K562 (cell line): ENCODE results near the gene KISS1. TPM values are rescaled to one million over a fixed set of nuclear protein-coding genes. Genes with fewer than 3 reads are reported as not detected.

Source experiments
- ATAC-seq: fragments of 200-7000 bp; cut with Tn5 transposase; 3 replicates; pipeline ENCODE4 v1.9.1; 2020; ENCODE audit warnings: moderate library complexity
- BruUV-seq: library from RNA; stranded (reverse); fragments of 400-500 nt; replicated peaks from 2 replicates; lab custom pipeline; 2021; lab: Mats Ljungman, UMichigan
- CTCF ChIA-PET: fragments of 300-600 bp; formaldehyde crosslinking; extraction: SDS; loops from one replicate; lab custom pipeline; 2021; ENCODE audit warnings: low intra/inter-chr PET ratio; lab: Yijun Ruan, JAX
- POLR2A ChIA-PET: fragments of 300-600, 350-650 bp; sonication (Branson Sonifier 250); formaldehyde crosslinking; extraction: SDS; loops from one replicate; lab custom pipeline; 2021; ENCODE audit warnings: antibody characterized with exemption, inconsistent platforms; lab: Yijun Ruan, JAX
- DNase-seq, 4 experiments: peaks; one replicate each; pipeline versions ENCODE4 v3.0.0 to v3.0.0-alpha.2; 2011 to 2018; ENCODE audit warnings: low spot score in 3 of 4, mixed read lengths in 3 of 4; ENCODE audit errors: extremely low read depth in 1 of 4
- FAIRE-seq: peaks from 2 replicates; lab custom pipeline; 2011; peaks lifted over from hg19 to GRCh38; lab: Jason Lieb, UNC
- H2AFZ ChIP-seq: 2 replicates; pipeline ENCODE4 v1.6.0; 2011; ENCODE audit warnings: low read depth, low read length, control low read depth, inconsistent platforms
- H3K27ac ChIP-seq: fragments of 200-600 bp; 3 replicates; pipeline ENCODE4 v1.8.0; 2011; ENCODE audit warnings: low read depth, mild to moderate bottlenecking, control low read depth, inconsistent platforms, low read length, moderate library complexity, mixed read lengths; ENCODE audit errors: extremely low read depth
- H3K27me3 ChIP-seq, 2 experiments: fragments of 300-600 bp in 1 of 2; 2 replicates in 1 of 2; 3 replicates in 1 of 2; pipeline versions ENCODE4 v1.6.0 to v1.8.0; 2011; ENCODE audit warnings: inconsistent platforms in 2 of 2, low read length in 2 of 2, mild to moderate bottlenecking in 1 of 2, mixed read lengths in 1 of 2, moderate library complexity in 1 of 2; ENCODE audit not compliant: control insufficient read depth in 2 of 2, insufficient read depth in 2 of 2
- H3K36me3 ChIP-seq: fragments of 300-600 bp; 3 replicates; pipeline ENCODE4 v1.8.0; 2011; ENCODE audit warnings: mild to moderate bottlenecking, low read length, inconsistent platforms; ENCODE audit not compliant: control insufficient read depth, insufficient read depth
- H3K4me1 ChIP-seq, 2 experiments: fragments of 200-600 bp in 1 of 2; replicated peaks in 1 of 2; 2 replicates in 1 of 2; 3 replicates in 1 of 2; pipeline versions ENCODE4 v1.5.1 to v1.8.0; 2011; ENCODE audit warnings: inconsistent platforms in 2 of 2, low read length in 2 of 2, mild to moderate bottlenecking in 1 of 2, mixed read lengths in 1 of 2, moderate library complexity in 1 of 2; ENCODE audit not compliant: control insufficient read depth in 2 of 2, insufficient read depth in 2 of 2
- H3K4me2 ChIP-seq: 2 replicates; pipeline ENCODE4 v1.6.1; 2011; ENCODE audit warnings: low read length, control low read depth, inconsistent platforms, mixed read lengths; ENCODE audit not compliant: insufficient read depth
- H3K4me3 ChIP-seq: fragments of 200-600 bp; sonication (generic), shearing (Covaris generic); 2 replicates; pipeline ENCODE4 v1.5.1; 2016; ENCODE audit warnings: control low read depth, inconsistent platforms
- H3K79me2 ChIP-seq: fragments of 200-600 bp; 3 replicates; pipeline ENCODE4 v1.8.0; 2011; ENCODE audit warnings: low read length, inconsistent platforms; ENCODE audit not compliant: control insufficient read depth, insufficient read depth
- H3K9ac ChIP-seq, 2 experiments: 2 replicates each; pipeline versions ENCODE4 v1.6.0 to v1.6.1; 2011; ENCODE audit warnings: low read depth in 2 of 2, low read length in 2 of 2, control low read depth in 1 of 2, inconsistent platforms in 1 of 2, mild to moderate bottlenecking in 1 of 2, mixed read lengths in 1 of 2; ENCODE audit not compliant: insufficient read depth in 1 of 2
- H3K9me1 ChIP-seq: one replicate; pipeline ENCODE4 v1.6.0; 2011; ENCODE audit warnings: inconsistent platforms, mild to moderate bottlenecking, low read length, moderate library complexity; ENCODE audit not compliant: control insufficient read depth, insufficient read depth
- H3K9me3 ChIP-seq: replicated peaks from 2 replicates; pipeline ENCODE4 v1.5.1; 2011; ENCODE audit warnings: low read depth, low read length, inconsistent platforms; ENCODE audit not compliant: control insufficient read depth, insufficient read depth
- H4K20me1 ChIP-seq: replicated peaks from 2 replicates; pipeline ENCODE4 v1.6.1; 2011; ENCODE audit warnings: low read length, inconsistent platforms, mixed read lengths; ENCODE audit not compliant: control insufficient read depth, insufficient read depth
- BHLHE40 ChIP-seq: IDR thresholded peaks from 2 replicates; pipeline ENCODE4 v1.6.1; 2011; ENCODE audit warnings: low read length, improper control_type of control experiment
- E2F8 ChIP-seq: fragments of 450-650 bp; IDR thresholded peaks from 2 replicates; pipeline ENCODE4 v1.7.1; 2018; ENCODE audit warnings: mild to moderate bottlenecking, low read depth; ENCODE audit not compliant: partially characterized antibody
- FOXA1 ChIP-seq: fragments of 450-650 bp; IDR thresholded peaks from 2 replicates; pipeline ENCODE4 v1.6.1; 2016; ENCODE audit warnings: mild to moderate bottlenecking, borderline replicate concordance
- GABPB1 ChIP-seq: sonication (generic); formaldehyde crosslinking; IDR thresholded peaks from 2 replicates; pipeline ENCODE4 v1.8.0; 2022; ENCODE audit warnings: mild to moderate bottlenecking, missing genetic modification reagents
- LCOR ChIP-seq: sonication (generic); formaldehyde crosslinking; IDR thresholded peaks from 2 replicates; pipeline ENCODE4 v1.8.0; 2022; ENCODE audit warnings: mild to moderate bottlenecking, missing genetic modification reagents
- NBN ChIP-seq: fragments of 450-650 bp; IDR thresholded peaks from 2 replicates; pipeline ENCODE4 v1.6.1; 2016; ENCODE audit warnings: low read depth, mild to moderate bottlenecking
- SMARCA5 ChIP-seq: fragments of 450-650 bp; IDR thresholded peaks from 2 replicates; pipeline ENCODE4 v1.6.1; 2016
- WGBS: fragments of 100-300 bp; shearing (Covaris generic); methylation state at CpG from one replicate; pipeline ENCODE4 v1.1.6; 2016; ENCODE audit warnings: low coverage, mixed read lengths; ENCODE audit not compliant: insufficient coverage; ENCODE audit errors: missing lambda C conversion rate; 5-methylcytosine and 5-hydroxymethylcytosine counted together
- in situ Hi-C: fragments of 300-500 bp; cut with MboI; formaldehyde crosslinking; loops from 4 replicates; pipeline ENCODE4 v1.15.0; 2018; ENCODE audit warnings: inconsistent platforms, mixed read lengths
- intact Hi-C: fragments of 100-400 bp; cut with micrococcal nuclease; formaldehyde crosslinking; loops from 2 replicates; pipeline ENCODE4 v1.14.2; 2022
- polyA plus RNA-seq, 8 experiments: library from polyadenylated mRNA; depleted of rRNA in 4 of 8; stranded (reverse) in 5 of 8; unstranded in 3 of 8; fragments of >200 nt; fragmentation: Nextera tagmentation in 2 of 8; fragmentation: Illumina TruSeq in 1 of 8; extraction: Ambion mirVana in 2 of 8; extraction: Trizol in 1 of 8; gene quantifications; 2 replicates each; pipeline versions ENCODE4 v1.2.1 to v1.2.3, GENCODE V29; 2011 to 2014; ENCODE audit warnings: inconsistent platforms in 1 of 8, missing spikeins in 1 of 8
- total RNA-seq, 7 experiments: library from RNA; depleted of rRNA in 6 of 7; stranded (reverse); fragments of >200 nt in 6 of 7; fragmentation: Illumina TruSeq in 2 of 7; extraction: Trizol in 2 of 7; gene quantifications; 2 replicates each; pipeline versions ENCODE4 v1.2.1 to v1.2.3, GENCODE V29; 2011 to 2021; ENCODE audit warnings: low replicate concordance in 1 of 7
- TF ChIP-seq, protein P1 (sequence below): fragments of 450-650 bp; IDR thresholded peaks from 2 replicates; pipeline ENCODE4 v1.6.1; 2016
- TF ChIP-seq, protein P2 (sequence below): fragments of 250-450 bp; sonication (Bioruptor Pico); IDR thresholded peaks from 2 replicates; pipeline ENCODE4 v1.4.0; 2020

The KISS1 gene
- total and polyA plus RNA-seq, 9 of the 15 experiments (the other 6 are each of a cell fraction or from before 2014, with no cell fraction given), result 0.31 TPM; not detected in 8

DNA sequence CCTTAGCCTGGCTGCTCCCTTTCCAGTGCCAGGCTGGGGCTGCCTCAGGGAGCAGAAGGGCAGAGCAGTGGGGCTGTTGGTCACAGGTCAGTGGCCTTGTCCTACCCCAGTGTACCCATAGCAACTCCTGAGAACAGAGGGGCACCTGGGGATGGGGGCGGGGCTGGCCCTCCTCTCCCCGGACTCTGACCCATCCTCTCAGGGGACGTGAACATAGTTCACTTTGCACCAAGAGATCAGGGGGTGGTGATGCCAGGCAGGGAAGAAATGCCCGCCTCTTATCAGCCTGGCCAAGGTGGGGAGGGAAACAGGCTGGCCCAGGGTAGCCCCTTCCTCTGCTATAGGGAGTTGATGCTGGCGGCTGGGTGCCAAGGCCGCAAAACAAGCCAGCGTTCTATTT lies 49.3 kb downstream of the KISS1 start (continued):
- no peak for TF ChIP-seq E2F8
- no peak for TF ChIP-seq LCOR (CRISPR knock-in tag)
- TF ChIP-seq SMARCA5, result no peak
- no peak for TF ChIP-seq NBN
- TF ChIP-seq, protein P1, sequence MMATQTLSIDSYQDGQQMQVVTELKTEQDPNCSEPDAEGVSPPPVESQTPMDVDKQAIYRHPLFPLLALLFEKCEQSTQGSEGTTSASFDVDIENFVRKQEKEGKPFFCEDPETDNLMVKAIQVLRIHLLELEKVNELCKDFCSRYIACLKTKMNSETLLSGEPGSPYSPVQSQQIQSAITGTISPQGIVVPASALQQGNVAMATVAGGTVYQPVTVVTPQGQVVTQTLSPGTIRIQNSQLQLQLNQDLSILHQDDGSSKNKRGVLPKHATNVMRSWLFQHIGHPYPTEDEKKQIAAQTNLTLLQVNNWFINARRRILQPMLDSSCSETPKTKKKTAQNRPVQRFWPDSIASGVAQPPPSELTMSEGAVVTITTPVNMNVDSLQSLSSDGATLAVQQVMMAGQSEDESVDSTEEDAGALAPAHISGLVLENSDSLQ, result no peak
- TF ChIP-seq FOXA1, result no peak
- TF ChIP-seq, all 486 proteins: peak for 0

- Histone ChIP-seq H3K9me1 (no peaks in the 10 kb centered on the region), H2AFZ (no peak overlapping the region), H3K27me3 (peaks cover 23 to 51% of the 10 kb centered on the region in 2 experiments), H3K9me3 (no peaks in the 10 kb centered on the region), H3K9ac (no peak overlapping the region), H3K4me1 (peaks cover 0 to 7% of the 10 kb centered on the region in 2 experiments; a peak in 2 of 5 replicates), H3K79me2 (no peaks in the 10 kb centered on the region), H3K4me3 (no peak overlapping the region), H3K4me2 (no peak overlapping the region), H3K27ac (no peak overlapping the region), H4K20me1 (peaks cover 15% of the 10 kb centered on the region), H3K36me3 (no peaks in the 10 kb centered on the region)
- ATAC-seq (no peak), FAIRE-seq (no peak), DNase-seq (no peak)
- POLR2A ChIA-PET, result interaction anchor here (0.6 kb wide), 1 partner anchor 149 kb away, joined by 3 read pairs; no protein-coding TSS in a partner anchor
- under 1% methylated on average over 6 of the region's 6 CpGs for WGBS
- TF ChIP-seq, protein P2, sequence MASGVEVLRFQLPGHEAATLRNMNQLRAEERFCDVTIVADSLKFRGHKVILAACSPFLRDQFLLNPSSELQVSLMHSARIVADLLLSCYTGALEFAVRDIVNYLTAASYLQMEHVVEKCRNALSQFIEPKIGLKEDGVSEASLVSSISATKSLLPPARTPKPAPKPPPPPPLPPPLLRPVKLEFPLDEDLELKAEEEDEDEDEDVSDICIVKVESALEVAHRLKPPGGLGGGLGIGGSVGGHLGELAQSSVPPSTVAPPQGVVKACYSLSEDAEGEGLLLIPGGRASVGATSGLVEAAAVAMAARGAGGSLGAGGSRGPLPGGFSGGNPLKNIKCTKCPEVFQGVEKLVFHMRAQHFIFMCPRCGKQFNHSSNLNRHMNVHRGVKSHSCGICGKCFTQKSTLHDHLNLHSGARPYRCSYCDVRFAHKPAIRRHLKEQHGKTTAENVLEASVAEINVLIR (CRISPR knock-in tag), result no peak
- TF ChIP-seq GABPB1 (CRISPR knock-in tag), result no peak
- TF ChIP-seq BHLHE40, result no peak
- intact Hi-C loops (no loop called here), in situ Hi-C loops (no loop called here)
- no TSS peak for BruUV-seq
- CTCF ChIA-PET, result no interaction called here
Observed at GRCh38 chr1:204146309-204146708, 50.0 kb downstream of the KISS1 start.
